Lung (tissue), 12 donors: ENCODE data around the gene APOB. TPM values are rescaled to one million over a fixed set of nuclear protein-coding genes. Genes with fewer than 3 reads are reported as not detected.

ENCODE experiments used
- ATAC-seq: fragments of 200-7000 bp; cut with Tn5 transposase; one replicate; pipeline ENCODE4 v1.9.1; 2020; ENCODE audit warnings: moderate number of reproducible peaks; ENCODE audit not compliant: insufficient read depth, low FRiP score
- DNase-seq, 3 donors: peaks; one replicate each; pipeline ENCODE4 v3.0.0-alpha.2; 2013 to 2017
- H3K27ac ChIP-seq, 2 donors: one replicate each; pipeline ENCODE4 v1.5.1; 2013; ENCODE audit warnings: mild to moderate bottlenecking in 2 of 2, moderate library complexity in 2 of 2, control low read depth in 1 of 2, inconsistent platforms in 1 of 2, low read depth in 1 of 2, low read length in 1 of 2
- H3K27me3 ChIP-seq, 3 donors: one replicate each; pipeline ENCODE4 v1.5.1; 2013; ENCODE audit warnings: low read length in 2 of 3; ENCODE audit not compliant: control insufficient read depth in 3 of 3, insufficient read depth in 3 of 3
- H3K36me3 ChIP-seq, 4 donors: one replicate each; pipeline ENCODE4 v1.5.1; 2013; ENCODE audit warnings: low read length in 4 of 4, mild to moderate bottlenecking in 1 of 4, moderate library complexity in 1 of 4; ENCODE audit not compliant: control insufficient read depth in 4 of 4, insufficient read depth in 4 of 4
- H3K4me1 ChIP-seq, 5 donors: one replicate each; pipeline ENCODE4 v1.5.1; 2013; ENCODE audit warnings: low read length in 5 of 5, mild to moderate bottlenecking in 2 of 5, moderate library complexity in 1 of 5; ENCODE audit not compliant: control insufficient read depth in 5 of 5, insufficient read depth in 5 of 5
- H3K4me3 ChIP-seq: one replicate; pipeline ENCODE4 v1.5.1; 2013; ENCODE audit warnings: mild to moderate bottlenecking, control low read depth, moderate library complexity
- H3K9ac ChIP-seq, 2 donors: one replicate each; pipeline ENCODE4 v1.5.1; 2013; ENCODE audit warnings: low read length in 2 of 2, control low read depth in 1 of 2; ENCODE audit not compliant: insufficient read depth in 1 of 2
- H3K9me3 ChIP-seq, 4 donors: one replicate each; pipeline ENCODE4 v1.5.1; 2013; ENCODE audit warnings: low read length in 3 of 4, mild to moderate bottlenecking in 1 of 4, moderate library complexity in 1 of 4; ENCODE audit not compliant: control insufficient read depth in 4 of 4, insufficient read depth in 3 of 4
- WGBS, 2 donors: extraction: QIAGEN DNeasy Blood & Tissue Kit; methylation state at CpG; one replicate each; pipeline ENCODE4 v1.1.7; 2013; 5-methylcytosine and 5-hydroxymethylcytosine counted together
- polyA plus RNA-seq, 2 donors: library from polyadenylated mRNA; stranded (reverse); fragments of 200-250 nt; gene quantifications; one replicate each; pipeline ENCODE4 v1.2.1, GENCODE V29; 2013
- total RNA-seq, 2 donors: library from RNA; depleted of rRNA in 1 of 2; stranded (reverse); fragments of >200 nt in 1 of 2; gene quantifications; one replicate each; pipeline ENCODE4 v1.2.1, GENCODE V29; 2014 to 2021
- TF ChIP-seq, protein P1 (sequence below): IDR thresholded peaks from 2 replicates; pipeline ENCODE4 v1.5.1; 2012; ENCODE audit warnings: mild to moderate bottlenecking; ENCODE audit errors: control extremely low read depth, extremely low read depth
- donor health status: control.
- donor health status: control.
- donor health status: Bipolar disorder and iron deficiency.
- donor health status: healthy.
- donor health status: DM: yes; HTN: yes; CAD: no.

APOB gene
- total and polyA plus RNA-seq, 4 donors: 0.04 to 1.7 (median 0.18) TPM

GRCh38 chr2:21072477-21073242, 28.8 kb upstream of the APOB start:
- Histone ChIP-seq H3K4me1 (peaks cover 0 to 2% (median 0%) of the 10 kb centered on the region in 5 donors), H3K9me3 (no peaks in the 10 kb centered on the region), H3K27ac (no peak overlapping the region), H3K27me3 (no peaks in the 10 kb centered on the region), H3K4me3 (no peak overlapping the region), H3K36me3 (no peaks in the 10 kb centered on the region), H3K9ac (no peak overlapping the region)
- 89 to 96% methylated on average over 4 of the region's 4 CpGs for WGBS, 2 donors
- no peak for DNase-seq
- ATAC-seq: no peak
- TF ChIP-seq, protein P1, sequence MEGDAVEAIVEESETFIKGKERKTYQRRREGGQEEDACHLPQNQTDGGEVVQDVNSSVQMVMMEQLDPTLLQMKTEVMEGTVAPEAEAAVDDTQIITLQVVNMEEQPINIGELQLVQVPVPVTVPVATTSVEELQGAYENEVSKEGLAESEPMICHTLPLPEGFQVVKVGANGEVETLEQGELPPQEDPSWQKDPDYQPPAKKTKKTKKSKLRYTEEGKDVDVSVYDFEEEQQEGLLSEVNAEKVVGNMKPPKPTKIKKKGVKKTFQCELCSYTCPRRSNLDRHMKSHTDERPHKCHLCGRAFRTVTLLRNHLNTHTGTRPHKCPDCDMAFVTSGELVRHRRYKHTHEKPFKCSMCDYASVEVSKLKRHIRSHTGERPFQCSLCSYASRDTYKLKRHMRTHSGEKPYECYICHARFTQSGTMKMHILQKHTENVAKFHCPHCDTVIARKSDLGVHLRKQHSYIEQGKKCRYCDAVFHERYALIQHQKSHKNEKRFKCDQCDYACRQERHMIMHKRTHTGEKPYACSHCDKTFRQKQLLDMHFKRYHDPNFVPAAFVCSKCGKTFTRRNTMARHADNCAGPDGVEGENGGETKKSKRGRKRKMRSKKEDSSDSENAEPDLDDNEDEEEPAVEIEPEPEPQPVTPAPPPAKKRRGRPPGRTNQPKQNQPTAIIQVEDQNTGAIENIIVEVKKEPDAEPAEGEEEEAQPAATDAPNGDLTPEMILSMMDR: no peak

- no peaks in the 10 kb centered on the region for H3K9me3 ChIP-seq
- no peaks in the 10 kb centered on the region for H3K36me3 ChIP-seq
- peaks cover 0 to 2% (median 0%) of the 10 kb centered on the region in 5 donors for H3K4me1 ChIP-seq
- 77% methylated on average over 9 of the region's 9 CpGs for WGBS, 2 donors
- no peak overlapping the region for H3K9ac ChIP-seq
- no peaks in the 10 kb centered on the region for H3K27me3 ChIP-seq
- H3K27ac ChIP-seq: no peak overlapping the region
- TF ChIP-seq, protein P1: no peak
- DNase-seq (peak in 1 of 3 donors; percentile 2), ATAC-seq (no peak)
- H3K4me3 ChIP-seq: no peak overlapping the region
Observed at GRCh38 chr2:21070341-21071257, 26.7 kb upstream of the APOB start.

DNA sequence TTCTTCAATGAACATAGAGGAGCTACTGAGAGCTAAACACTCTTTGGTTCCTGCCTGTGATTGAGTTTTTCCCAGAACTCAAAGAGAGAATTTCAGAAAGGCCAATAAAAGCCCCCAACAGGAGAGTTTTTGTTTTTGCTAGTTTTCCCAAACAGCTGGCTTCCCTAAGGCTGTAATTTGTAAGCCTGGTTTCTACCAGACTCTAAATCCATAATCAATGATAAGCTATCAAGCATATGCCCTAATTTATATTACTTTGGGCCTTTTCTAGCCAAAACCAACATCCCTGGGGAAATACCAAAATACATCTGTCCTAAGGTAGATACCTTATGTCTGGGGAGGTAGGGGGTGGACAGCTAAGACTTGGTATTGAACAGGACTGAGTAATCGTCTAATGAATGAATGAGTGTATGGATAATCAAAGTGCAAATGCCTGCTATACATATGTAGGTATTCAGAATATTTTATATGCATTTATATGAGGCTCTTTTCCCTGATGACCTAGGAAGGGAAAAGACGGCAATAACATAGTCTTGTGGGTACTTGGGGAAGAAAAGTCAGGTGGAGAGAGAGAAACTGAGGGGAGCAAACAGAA, 26.0 kb upstream of the APOB start:
- no peaks in the 10 kb centered on the region for H3K27me3 ChIP-seq

More for the DNA sequence above, 26.0 kb upstream of the APOB start:
- H3K27ac ChIP-seq: no peak overlapping the region
- H3K9me3 ChIP-seq: no peaks in the 10 kb centered on the region
- H3K9ac ChIP-seq: no peak overlapping the region
- 41 to 42% methylated on average over 2 of the region's 2 CpGs for WGBS, 2 donors
- no peak overlapping the region for H3K4me3 ChIP-seq
- no peak for DNase-seq
- no peak for ATAC-seq
- TF ChIP-seq, protein P1: no peak
- peaks cover 0 to 2% (median 0%) of the 10 kb centered on the region in 5 donors for H3K4me1 ChIP-seq
- H3K36me3 ChIP-seq: no peaks in the 10 kb centered on the region
